PC-9 (cell line): ENCODE measurements around the gene NDST1. TPM values are rescaled to one million over a fixed set of nuclear protein-coding genes. Genes with fewer than 3 reads are reported as not detected.

ENCODE experiments used
- BruUV-seq: library from RNA; stranded (reverse); fragments of 400-500 nt; replicated peaks from 2 replicates; lab custom pipeline; 2021; lab: Mats Ljungman, UMichigan
- CTCF ChIA-PET: fragments of 300-600 bp; sonication (Branson Sonifier 250); formaldehyde crosslinking; loops from one replicate; lab custom pipeline; 2022; ENCODE audit warnings: antibody characterized with exemption; lab: Charles Lee
- POLR2A ChIA-PET: fragments of 300-600 bp; sonication (Branson Sonifier 250); formaldehyde crosslinking; loops from one replicate; lab custom pipeline; 2022; ENCODE audit warnings: antibody characterized with exemption; ENCODE audit not compliant: unreplicated experiment; lab: Charles Lee
- DNase-seq, 2 experiments: peaks; one replicate each; pipeline versions ENCODE4 v3.0.0 to v3.0.0-alpha.2; 2015 to 2022; ENCODE audit warnings: mixed read lengths in 1 of 2
- H2AFZ ChIP-seq: fragments of 200-600 bp; sonication (generic); 2 replicates; pipeline ENCODE4 v1.8.1; 2017; ENCODE audit warnings: antibody characterized with exemption
- H3F3A ChIP-seq: fragments of 200-600 bp; sonication (generic); 2 replicates; pipeline ENCODE4 v1.8.1; 2017; ENCODE audit warnings: antibody characterized with exemption, mild to moderate bottlenecking, low read depth; ENCODE audit not compliant: insufficient read depth
- H3K27ac ChIP-seq: fragments of 200-600 bp; sonication (generic); 2 replicates; pipeline ENCODE4 v1.6.1; 2016; ENCODE audit warnings: mixed run types
- H3K27me3 ChIP-seq: fragments of 200-600 bp; sonication (generic); 2 replicates; pipeline ENCODE4 v1.6.1; 2016; ENCODE audit warnings: low read depth, mixed run types; ENCODE audit not compliant: insufficient read depth
- H3K36me3 ChIP-seq: fragments of 200-600 bp; sonication (generic); 2 replicates; pipeline ENCODE4 v1.6.1; 2016; ENCODE audit warnings: low read depth, mixed run types
- H3K4me1 ChIP-seq: fragments of 200-600 bp; sonication (generic); replicated peaks from 2 replicates; pipeline ENCODE4 v1.6.1; 2016; ENCODE audit warnings: mixed run types; ENCODE audit not compliant: insufficient read depth
- H3K4me2 ChIP-seq: fragments of 200-600 bp; sonication (generic); 2 replicates; pipeline ENCODE4 v1.6.1; 2017; ENCODE audit warnings: mixed run types
- H3K4me3 ChIP-seq: fragments of 200-600 bp; sonication (generic); 2 replicates; pipeline ENCODE4 v1.6.1; 2016; ENCODE audit warnings: mixed run types
- H3K79me2 ChIP-seq: fragments of 200-600 bp; sonication (generic); 2 replicates; pipeline ENCODE4 v1.6.1; 2017; ENCODE audit warnings: low read depth, mixed run types
- H3K9me2 ChIP-seq: fragments of 200-600 bp; sonication (generic); 2 replicates; pipeline ENCODE4 v1.8.1; 2017; ENCODE audit warnings: mild to moderate bottlenecking; ENCODE audit not compliant: insufficient read depth
- H3K9me3 ChIP-seq: fragments of 200-600 bp; sonication (generic); 2 replicates; pipeline ENCODE4 v1.8.1; 2016; ENCODE audit warnings: low read depth; ENCODE audit not compliant: insufficient read depth
- H4K20me1 ChIP-seq: fragments of 200-600 bp; sonication (generic); 2 replicates; pipeline ENCODE4 v1.8.1; 2017; ENCODE audit not compliant: insufficient read depth
- CTCF ChIP-seq: fragments of 200-600 bp; sonication (generic); conservative IDR thresholded peaks from 2 replicates; pipeline ENCODE4 v1.6.1; 2017; ENCODE audit warnings: mixed run types, antibody characterized with exemption, mild to moderate bottlenecking, moderate library complexity
- EZH2 ChIP-seq: fragments of 200-600 bp; sonication (generic); IDR thresholded peaks from 2 replicates; pipeline ENCODE4 v1.8.0; 2017; ENCODE audit warnings: antibody characterized with exemption, low read depth
- intact Hi-C: fragments of 100-400 bp; cut with micrococcal nuclease; formaldehyde crosslinking; loops from one replicate; pipeline ENCODE4 v1.10.0; 2022; ENCODE audit not compliant: unreplicated experiment
- total RNA-seq: library from RNA; stranded (reverse); gene quantifications from 2 replicates; pipeline ENCODE4 v1.2.3, GENCODE V29; 2021

Gene NDST1
- total RNA-seq, 1 experiment from 2014 or later = 94.3 TPM

- Histone ChIP-seq H4K20me1 (peaks cover 98% of the 10 kb centered on the region), H3K9me3 (no peaks in the 10 kb centered on the region), H3K4me1 (peaks cover 23% of the 10 kb centered on the region), H3F3A (peaks cover 9% of the 10 kb centered on the region; the same call in 1 of the 2 replicates), H3K4me2 (no peak overlapping the region), H3K27ac (no peak overlapping the region), H3K9me2 (no peaks in the 10 kb centered on the region), H3K4me3 (no peak overlapping the region), H3K27me3 (no peaks in the 10 kb centered on the region), H3K36me3 (no peaks in the 10 kb centered on the region), H3K79me2 (peaks cover 81% of the 10 kb centered on the region), H2AFZ (no peak overlapping the region)
- intact Hi-C loops = no loop called here
- BruUV-seq = no TSS peak
- ChIA-PET POLR2A (no interaction called here), CTCF (interaction anchor here (0.6 kb wide), 1 partner anchor 57 kb away, joined by 4 read pairs; no protein-coding TSS in a partner anchor)
- no peak for DNase-seq
- TF ChIP-seq CTCF = no peak
- TF ChIP-seq EZH2 = no peak
Measured at GRCh38 chr5:150508828-150509227, 897 bp downstream of the NDST1 start.

- Histone ChIP-seq H3K4me3 (no peak overlapping the region), H3K4me2 (no peak overlapping the region), H3K27ac (no peak overlapping the region), H3K36me3 (no peaks in the 10 kb centered on the region), H3K9me3 (no peaks in the 10 kb centered on the region), H3K9me2 (no peaks in the 10 kb centered on the region), H4K20me1 (peaks cover 95% of the 10 kb centered on the region), H3K4me1 (peaks cover 33% of the 10 kb centered on the region), H3F3A (peaks cover 20% of the 10 kb centered on the region; the same call in 1 of the 2 replicates), H2AFZ (no peak overlapping the region), H3K79me2 (peaks cover 78% of the 10 kb centered on the region), H3K27me3 (no peaks in the 10 kb centered on the region)
- CTCF ChIA-PET = interaction anchor here (0.5 to 0.7 kb wide), 2 partner anchors 17 to 26 kb away, joined by 3 to 8 read pairs; no protein-coding TSS in a partner anchor
- no peak for DNase-seq
- no TSS peak for BruUV-seq
- POLR2A ChIA-PET = no interaction called here
- no peak for TF ChIP-seq EZH2
- TF ChIP-seq CTCF = no peak
- intact Hi-C loops = no loop called here
Measured at GRCh38 chr5:150509992-150510391, 2.1 kb downstream of the NDST1 start.

GRCh38 chr5:150510460-150511263 lies 2.7 kb downstream of the NDST1 start:
- peaks cover 39% of the 10 kb centered on the region for H3K4me1 ChIP-seq

More at GRCh38 chr5:150510460-150511263, 2.7 kb downstream of the NDST1 start:
- TF ChIP-seq CTCF (no peak), EZH2 (no peak)
- ChIA-PET POLR2A (interaction anchor here (0.6 kb wide), 1 partner anchor 17 kb away, joined by 4 read pairs; no protein-coding TSS in a partner anchor), CTCF (interaction anchor here (0.7 kb wide), 1 partner anchor 18 kb away, joined by 3 read pairs; no protein-coding TSS in a partner anchor)
- H3K4me2 ChIP-seq = no peak overlapping the region
- H3K4me3 ChIP-seq = no peak overlapping the region
- peaks cover 21% of the 10 kb centered on the region; the same call in 1 of the 2 replicates for H3F3A ChIP-seq
- peaks cover 77% of the 10 kb centered on the region for H3K79me2 ChIP-seq
- no peak for DNase-seq
- H2AFZ ChIP-seq = no peak overlapping the region
- no peaks in the 10 kb centered on the region for H3K27me3 ChIP-seq
- no peaks in the 10 kb centered on the region for H3K9me3 ChIP-seq
- H3K36me3 ChIP-seq = no peaks in the 10 kb centered on the region
- BruUV-seq = no TSS peak
- peaks cover 95% of the 10 kb centered on the region for H4K20me1 ChIP-seq
- H3K9me2 ChIP-seq = no peaks in the 10 kb centered on the region
- intact Hi-C loops = no loop called here
- H3K27ac ChIP-seq = no peak overlapping the region
